HuH-7 (cell line): ENCODE data around the gene TNRC18.
A peak's percentile ranks its signal among the peaks of the same experiment; 100 is the strongest.
"Not testable (repeated sequence)": the region's sequence is repeated elsewhere in the genome, so short reads cannot be mapped to it uniquely, and the experiment has no call there.

Experiments
- DNase-seq: peaks from one replicate; pipeline ENCODE4 v3.0.0; 2011; ENCODE audit warnings: low spot score

TNRC18 gene

GRCh38 chr7:5291301-5291700 is 132.3 kb downstream of the TNRC18 start:
- no peak for DNase-seq

- DNase-seq = no peak
Observed at GRCh38 chr7:5289355-5289754, 134.3 kb downstream of the TNRC18 start.

GRCh38 chr7:5288560-5288959 is 135.1 kb downstream of the TNRC18 start:
- not testable (repeated sequence) for DNase-seq

GRCh38 chr7:5287802-5288201 is 135.8 kb downstream of the TNRC18 start:
- DNase-seq = no peak

GRCh38 chr7:5287373-5287772 is 136.3 kb downstream of the TNRC18 start:
- DNase-seq = not testable (repeated sequence)

- DNase-seq = no peak
Observed at GRCh38 chr7:5286933-5287332, 136.7 kb downstream of the TNRC18 start.

GRCh38 chr7:5284304-5285281 is 139.0 kb downstream of the TNRC18 start:
- peak; percentile 98 for DNase-seq

- DNase-seq = peak; percentile 59
Observed at GRCh38 chr7:5283421-5284303, 140.0 kb downstream of the TNRC18 start.

- DNase-seq = no peak
Observed at GRCh38 chr7:5282543-5283316, 140.9 kb downstream of the TNRC18 start, which contains the start of gene SLC29A4. TSS of gene SLC29A4 (plus strand) at chr7:5282943. CDS start at chr7:5287817, 4,874 bp downstream.

GRCh38 chr7:5281598-5282500 is 141.8 kb downstream of the TNRC18 start:
- DNase-seq = not testable (repeated sequence)

GRCh38 chr7:5279734-5280133 is 143.9 kb downstream of the TNRC18 start:
- DNase-seq = no peak

- DNase-seq = no peak
Observed at GRCh38 chr7:5278766-5279165, 144.9 kb downstream of the TNRC18 start.

- no peak for DNase-seq
Observed at GRCh38 chr7:5276611-5277010, 147.0 kb downstream of the TNRC18 start.

- not testable (repeated sequence) for DNase-seq
Observed at GRCh38 chr7:5276123-5276522, 147.5 kb downstream of the TNRC18 start.

GRCh38 chr7:5275510-5275909 is 148.1 kb downstream of the TNRC18 start:
- DNase-seq = not testable (repeated sequence)

GRCh38 chr7:5274985-5275431 is 148.6 kb downstream of the TNRC18 start:
- DNase-seq = not testable (repeated sequence)

- DNase-seq = no peak
Observed at GRCh38 chr7:5274441-5274840, 149.2 kb downstream of the TNRC18 start.

- not testable (repeated sequence) for DNase-seq
Observed at GRCh38 chr7:5273831-5274405, 149.7 kb downstream of the TNRC18 start.

GRCh38 chr7:5270788-5271187 is 152.8 kb downstream of the TNRC18 start:
- no peak for DNase-seq

GRCh38 chr7:5269992-5270657 is 153.5 kb downstream of the TNRC18 start:
- not testable (repeated sequence) for DNase-seq
